Measurements from ENCODE around the gene CSNK1E. TPM values are rescaled to one million over a fixed set of nuclear protein-coding genes. Genes with fewer than 3 reads are reported as not detected.

CSNK1E gene
- total RNA-seq, 4 donors from 2014 or later, result 67.9 to 102 (median 91.7) TPM

DNA sequence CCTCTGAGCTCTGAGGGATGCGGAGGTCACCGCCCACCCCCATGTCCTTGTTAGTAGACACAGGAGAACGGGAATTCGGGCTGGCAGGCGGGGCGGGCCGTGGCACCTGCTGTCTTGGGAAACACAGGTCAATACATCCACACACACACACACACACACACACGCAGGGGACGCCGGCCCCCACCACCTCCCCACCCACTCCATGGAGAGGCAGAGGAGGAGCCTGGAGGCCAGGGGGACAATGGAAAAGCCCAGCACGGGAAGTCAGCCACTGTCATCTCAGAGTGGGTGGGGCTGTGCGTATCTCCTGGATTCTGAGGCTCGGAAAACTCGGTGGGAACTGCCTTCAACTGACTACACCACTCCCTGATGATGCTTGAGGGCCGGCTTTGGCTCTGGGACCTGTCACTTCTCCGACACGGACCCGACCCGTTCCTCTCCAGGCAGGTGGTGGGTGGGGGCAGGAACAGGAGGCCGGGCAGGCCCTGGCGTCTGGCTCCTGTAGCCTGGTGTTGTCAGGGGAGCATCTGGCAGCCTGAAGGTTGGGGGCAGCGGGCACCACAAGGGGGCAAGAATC, 25.9 kb downstream of the CSNK1E start:
- peak overlapping the region; percentile 12 to 69 (median 32) for H3K27ac ChIP-seq (replicated peaks in 1 of 4)
- H3K9me3 ChIP-seq, result no peaks in the 10 kb centered on the region
- 72% methylated on average over 14 of the region's 22 CpGs for WGBS
- H3K27me3 ChIP-seq, result no peaks in the 10 kb centered on the region
- no peak for DNase-seq (ENCODE audit: extremely low spot score)
- intact Hi-C loops (cut with DNase I), result no loop called here
- H3K4me1 ChIP-seq, result peaks cover 4 to 33% (median 18%) of the 10 kb centered on the region in 4 donors
- TF ChIP-seq POLR2A (IDR thresholded peaks at IDR 0.05; ENCODE audit: low read depth) (no peak), POLR2AphosphoS5 (IDR thresholded peaks at IDR 0.05) (peak in 1 of 2 donors; percentile 28), EP300 (IDR thresholded peaks at IDR 0.05) (no peak)
- TF ChIP-seq, protein P1, sequence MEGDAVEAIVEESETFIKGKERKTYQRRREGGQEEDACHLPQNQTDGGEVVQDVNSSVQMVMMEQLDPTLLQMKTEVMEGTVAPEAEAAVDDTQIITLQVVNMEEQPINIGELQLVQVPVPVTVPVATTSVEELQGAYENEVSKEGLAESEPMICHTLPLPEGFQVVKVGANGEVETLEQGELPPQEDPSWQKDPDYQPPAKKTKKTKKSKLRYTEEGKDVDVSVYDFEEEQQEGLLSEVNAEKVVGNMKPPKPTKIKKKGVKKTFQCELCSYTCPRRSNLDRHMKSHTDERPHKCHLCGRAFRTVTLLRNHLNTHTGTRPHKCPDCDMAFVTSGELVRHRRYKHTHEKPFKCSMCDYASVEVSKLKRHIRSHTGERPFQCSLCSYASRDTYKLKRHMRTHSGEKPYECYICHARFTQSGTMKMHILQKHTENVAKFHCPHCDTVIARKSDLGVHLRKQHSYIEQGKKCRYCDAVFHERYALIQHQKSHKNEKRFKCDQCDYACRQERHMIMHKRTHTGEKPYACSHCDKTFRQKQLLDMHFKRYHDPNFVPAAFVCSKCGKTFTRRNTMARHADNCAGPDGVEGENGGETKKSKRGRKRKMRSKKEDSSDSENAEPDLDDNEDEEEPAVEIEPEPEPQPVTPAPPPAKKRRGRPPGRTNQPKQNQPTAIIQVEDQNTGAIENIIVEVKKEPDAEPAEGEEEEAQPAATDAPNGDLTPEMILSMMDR (IDR thresholded peaks at IDR 0.05), result no peak
- H3K4me3 ChIP-seq, result no peak overlapping the region
- H3K36me3 ChIP-seq, result peaks cover 38 to 76% (median 73%) of the 10 kb centered on the region in 4 donors

- Histone ChIP-seq H3K9me3 (no peaks in the 10 kb centered on the region), H3K4me1 (peaks cover 4 to 33% (median 19%) of the 10 kb centered on the region in 4 donors), H3K27me3 (no peaks in the 10 kb centered on the region), H3K4me3 (no peak overlapping the region), H3K36me3 (peaks cover 30 to 66% (median 64%) of the 10 kb centered on the region in 4 donors), H3K27ac (replicated peaks in 1 of 4) (peak overlapping the region in 1 of 4 donors; percentile 19)
- TF ChIP-seq, protein P1 (IDR thresholded peaks at IDR 0.05), result no peak
- TF ChIP-seq POLR2AphosphoS5 (IDR thresholded peaks at IDR 0.05), result no peak
- TF ChIP-seq POLR2A (IDR thresholded peaks at IDR 0.05; ENCODE audit: low read depth), result no peak
- no peak for TF ChIP-seq EP300 (IDR thresholded peaks at IDR 0.05)
- intact Hi-C loops (cut with DNase I), result no loop called here
- 80% methylated on average over 3 of the region's 8 CpGs for WGBS
- no peak for DNase-seq (ENCODE audit: extremely low spot score)
These were observed 26.9 kb downstream of the CSNK1E start for GRCh38 chr22:38290347-38290746.

- H3K4me3 ChIP-seq, result no peak overlapping the region
- H3K27me3 ChIP-seq, result no peaks in the 10 kb centered on the region
- intact Hi-C loops (cut with DNase I), result no loop called here
- WGBS, result 87% methylated on average over 12 of the region's 12 CpGs
- TF ChIP-seq POLR2AphosphoS5 (IDR thresholded peaks at IDR 0.05) (peak in 1 of 2 donors; percentile 13), EP300 (IDR thresholded peaks at IDR 0.05) (no peak), POLR2A (IDR thresholded peaks at IDR 0.05; ENCODE audit: low read depth) (no peak)
- peaks cover 4 to 37% (median 25%) of the 10 kb centered on the region in 4 donors for H3K4me1 ChIP-seq
- no peak for DNase-seq (ENCODE audit: extremely low spot score)
- peaks cover 22 to 59% (median 57%) of the 10 kb centered on the region in 4 donors for H3K36me3 ChIP-seq
- H3K9me3 ChIP-seq, result no peaks in the 10 kb centered on the region
- peak overlapping the region in 2 of 4 donors; percentile 5 to 19 for H3K27ac ChIP-seq (replicated peaks in 1 of 4)
These were observed 27.6 kb downstream of the CSNK1E start for GRCh38 chr22:38289583-38290082.

- no peaks in the 10 kb centered on the region for H3K9me3 ChIP-seq
- H3K4me3 ChIP-seq, result no peak overlapping the region
- peaks cover 11 to 37% (median 31%) of the 10 kb centered on the region in 4 donors for H3K4me1 ChIP-seq
- no peak for DNase-seq (ENCODE audit: extremely low spot score)
- WGBS, result 67% methylated on average over 11 of the region's 11 CpGs
- H3K27ac ChIP-seq (replicated peaks in 1 of 4), result peak overlapping the region in 1 of 4 donors; percentile 11
- TF ChIP-seq, protein P1 (IDR thresholded peaks at IDR 0.05), result no peak
- no peak for TF ChIP-seq POLR2A (IDR thresholded peaks at IDR 0.05; ENCODE audit: low read depth)
- TF ChIP-seq EP300 (IDR thresholded peaks at IDR 0.05), result no peak
- TF ChIP-seq POLR2AphosphoS5 (IDR thresholded peaks at IDR 0.05), result no peak
- intact Hi-C loops (cut with DNase I), result no loop called here
- H3K27me3 ChIP-seq, result no peaks in the 10 kb centered on the region
- peaks cover under 1 to 38% (median 31%) of the 10 kb centered on the region in 4 donors for H3K36me3 ChIP-seq
These were observed 30.1 kb downstream of the CSNK1E start for GRCh38 chr22:38286915-38287669.

DNA sequence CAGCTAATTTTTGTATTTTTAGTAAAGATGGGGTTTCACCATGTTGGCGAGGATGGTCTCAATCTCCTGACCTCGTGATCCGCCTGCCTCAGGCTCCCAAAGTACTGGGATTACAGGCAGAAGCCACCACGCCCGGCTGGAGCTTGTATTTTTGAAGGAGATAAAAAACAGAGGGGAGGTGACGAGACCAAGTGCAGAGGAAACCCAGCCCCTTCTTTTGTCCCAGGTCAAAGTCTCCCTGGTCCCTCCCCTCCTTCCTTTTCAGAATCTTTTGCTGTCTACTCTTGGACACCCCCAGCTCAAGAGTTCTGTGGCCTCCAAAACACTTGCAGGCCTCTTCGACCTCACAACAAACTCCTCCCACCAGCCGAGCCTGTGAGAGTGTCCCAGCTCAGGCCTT, 32.2 kb downstream of the CSNK1E start:
- H3K27me3 ChIP-seq, result no peaks in the 10 kb centered on the region
- peak overlapping the region; percentile 50 to 74 (median 62) for H3K27ac ChIP-seq (replicated peaks in 1 of 4)
- intact Hi-C loops (cut with DNase I), result no loop called here
- 74% methylated on average over 8 of the region's 8 CpGs for WGBS
- TF ChIP-seq EP300 (IDR thresholded peaks at IDR 0.05), result no peak
- TF ChIP-seq, protein P1 (IDR thresholded peaks at IDR 0.05), result no peak
- TF ChIP-seq POLR2AphosphoS5 (IDR thresholded peaks at IDR 0.05), result no peak
- no peak for TF ChIP-seq POLR2A (IDR thresholded peaks at IDR 0.05; ENCODE audit: low read depth)
- DNase-seq (ENCODE audit: extremely low spot score), result no peak
- H3K4me3 ChIP-seq, result no peak overlapping the region
- H3K9me3 ChIP-seq, result no peaks in the 10 kb centered on the region
- peaks cover 9 to 32% (median 24%) of the 10 kb centered on the region in 4 donors for H3K4me1 ChIP-seq
- peaks cover 0 to 19% (median 16%) of the 10 kb centered on the region in 4 donors for H3K36me3 ChIP-seq

All from esophagus muscularis mucosa (tissue), 4 donors.